ENCODE results near the gene KREMEN1. TPM values are rescaled to one million over a fixed set of nuclear protein-coding genes. Genes with fewer than 3 reads are reported as not detected.
A peak's percentile ranks its signal among the peaks of the same experiment; 100 is the strongest.

The KREMEN1 gene
- polyA plus RNA-seq, 4 donors: 1.1 to 24.6 (median 7.0) TPM

GRCh38 chr22:29146771-29147170 is 73.9 kb downstream of the KREMEN1 start:
- Histone ChIP-seq H3K27ac (ENCODE audit: low read depth in 1 of 3, low read length in 2 of 3) (no peak overlapping the region), H3K4me3 (ENCODE audit: low read depth in 1 of 3, low read length in 3 of 3) (no peak overlapping the region), H3K36me3 (ENCODE audit: control insufficient read depth in 3 of 3, insufficient read depth in 2 of 3, low read depth in 1 of 3, low read length in 3 of 3) (peaks cover 0 to 78% (median 0%) of the 10 kb centered on the region in 3 donors), H3K4me1 (ENCODE audit: control insufficient read depth in 3 of 3, insufficient read depth in 2 of 3, low read depth in 1 of 3, low read length in 2 of 3) (no peaks in the 10 kb centered on the region), H3K9me3 (ENCODE audit: control insufficient read depth in 2 of 2, insufficient read depth in 1 of 2, low read depth in 1 of 2, low read length in 1 of 2) (no peaks in the 10 kb centered on the region), H3K27me3 (ENCODE audit: control insufficient read depth in 3 of 3, insufficient read depth in 3 of 3, low read length in 3 of 3) (no peaks in the 10 kb centered on the region)
- no peak for FAIRE-seq
- 87 to 90% (median 89%) methylated on average over 9 of the region's 9 CpGs for WGBS, 3 donors
- no peak for DNase-seq

GRCh38 chr22:29147331-29147899 is 74.6 kb downstream of the KREMEN1 start:
- DNase-seq (no peak), FAIRE-seq (no peak)
- H3K9me3 ChIP-seq (ENCODE audit: control insufficient read depth in 2 of 2, insufficient read depth in 1 of 2, low read depth in 1 of 2, low read length in 1 of 2): no peaks in the 10 kb centered on the region
- no peak overlapping the region for H3K4me3 ChIP-seq (ENCODE audit: low read depth in 1 of 3, low read length in 3 of 3)
- H3K27ac ChIP-seq (ENCODE audit: low read depth in 1 of 3, low read length in 2 of 3): no peak overlapping the region
- H3K36me3 ChIP-seq (ENCODE audit: control insufficient read depth in 3 of 3, insufficient read depth in 2 of 3, low read depth in 1 of 3, low read length in 3 of 3): peaks cover 0 to 74% (median 0%) of the 10 kb centered on the region in 3 donors
- H3K27me3 ChIP-seq (ENCODE audit: control insufficient read depth in 3 of 3, insufficient read depth in 3 of 3, low read length in 3 of 3): no peaks in the 10 kb centered on the region
- 72 to 87% (median 84%) methylated on average over 9 of the region's 9 CpGs for WGBS, 3 donors
- H3K4me1 ChIP-seq (ENCODE audit: control insufficient read depth in 3 of 3, insufficient read depth in 2 of 3, low read depth in 1 of 3, low read length in 2 of 3): peaks cover 0 to 4% (median 0%) of the 10 kb centered on the region in 3 donors

GRCh38 chr22:29148036-29148435 is 75.2 kb downstream of the KREMEN1 start:
- Histone ChIP-seq H3K9me3 (ENCODE audit: control insufficient read depth in 2 of 2, insufficient read depth in 1 of 2, low read depth in 1 of 2, low read length in 1 of 2) (no peaks in the 10 kb centered on the region), H3K27me3 (ENCODE audit: control insufficient read depth in 3 of 3, insufficient read depth in 3 of 3, low read length in 3 of 3) (no peaks in the 10 kb centered on the region), H3K4me1 (ENCODE audit: control insufficient read depth in 3 of 3, insufficient read depth in 2 of 3, low read depth in 1 of 3, low read length in 2 of 3) (peaks cover 0 to 4% (median 0%) of the 10 kb centered on the region in 3 donors), H3K27ac (ENCODE audit: low read depth in 1 of 3, low read length in 2 of 3) (no peak overlapping the region), H3K4me3 (ENCODE audit: low read depth in 1 of 3, low read length in 3 of 3) (no peak overlapping the region), H3K36me3 (ENCODE audit: control insufficient read depth in 3 of 3, insufficient read depth in 2 of 3, low read depth in 1 of 3, low read length in 3 of 3) (peaks cover 0 to 68% (median 0%) of the 10 kb centered on the region in 3 donors)
- DNase-seq: no peak
- 82 to 90% (median 89%) methylated on average over 6 of the region's 6 CpGs for WGBS, 3 donors
- no peak for FAIRE-seq

- DNase-seq (no peak), FAIRE-seq (no peak)
- H3K27me3 ChIP-seq (ENCODE audit: control insufficient read depth in 3 of 3, insufficient read depth in 3 of 3, low read length in 3 of 3): no peaks in the 10 kb centered on the region
- no peaks in the 10 kb centered on the region for H3K9me3 ChIP-seq (ENCODE audit: control insufficient read depth in 2 of 2, insufficient read depth in 1 of 2, low read depth in 1 of 2, low read length in 1 of 2)
- peaks cover 0 to 62% (median 0%) of the 10 kb centered on the region in 3 donors for H3K36me3 ChIP-seq (ENCODE audit: control insufficient read depth in 3 of 3, insufficient read depth in 2 of 3, low read depth in 1 of 3, low read length in 3 of 3)
- H3K4me3 ChIP-seq (ENCODE audit: low read depth in 1 of 3, low read length in 3 of 3): no peak overlapping the region
- no peak overlapping the region for H3K27ac ChIP-seq (ENCODE audit: low read depth in 1 of 3, low read length in 2 of 3)
- peaks cover 0 to 4% (median 0%) of the 10 kb centered on the region in 3 donors for H3K4me1 ChIP-seq (ENCODE audit: control insufficient read depth in 3 of 3, insufficient read depth in 2 of 3, low read depth in 1 of 3, low read length in 2 of 3)
- 90 to 99% (median 91%) methylated on average over 9 to 10 of the region's 10 CpGs for WGBS, 3 donors
Observed at GRCh38 chr22:29148826-29149225, 76.0 kb downstream of the KREMEN1 start.

- DNase-seq (no peak), FAIRE-seq (no peak)
- WGBS, 3 donors: 75 to 89% (median 86%) methylated on average over 16 of the region's 16 CpGs
- H3K4me1 ChIP-seq (ENCODE audit: control insufficient read depth in 3 of 3, insufficient read depth in 2 of 3, low read depth in 1 of 3, low read length in 2 of 3): peaks cover 0 to 4% (median 0%) of the 10 kb centered on the region in 3 donors
- no peaks in the 10 kb centered on the region for H3K27me3 ChIP-seq (ENCODE audit: control insufficient read depth in 3 of 3, insufficient read depth in 3 of 3, low read length in 3 of 3)
- no peak overlapping the region for H3K4me3 ChIP-seq (ENCODE audit: low read depth in 1 of 3, low read length in 3 of 3)
- H3K27ac ChIP-seq (ENCODE audit: low read depth in 1 of 3, low read length in 2 of 3): peak overlapping the region in 2 of 3 donors; percentile 22 to 24
- H3K36me3 ChIP-seq (ENCODE audit: control insufficient read depth in 3 of 3, insufficient read depth in 2 of 3, low read depth in 1 of 3, low read length in 3 of 3): peaks cover 0 to 50% (median 0%) of the 10 kb centered on the region in 3 donors
- no peaks in the 10 kb centered on the region for H3K9me3 ChIP-seq (ENCODE audit: control insufficient read depth in 2 of 2, insufficient read depth in 1 of 2, low read depth in 1 of 2, low read length in 1 of 2)
Observed at GRCh38 chr22:29149841-29150555, 77.2 kb downstream of the KREMEN1 start.

GRCh38 chr22:29150701-29151100 is 77.9 kb downstream of the KREMEN1 start:
- DNase-seq: no peak
- H3K36me3 ChIP-seq (ENCODE audit: control insufficient read depth in 3 of 3, insufficient read depth in 2 of 3, low read depth in 1 of 3, low read length in 3 of 3): peaks cover 0 to 46% (median 0%) of the 10 kb centered on the region in 3 donors
- peak overlapping the region in 1 of 3 donors; percentile 17 for H3K27ac ChIP-seq (ENCODE audit: low read depth in 1 of 3, low read length in 2 of 3)
- H3K27me3 ChIP-seq (ENCODE audit: control insufficient read depth in 3 of 3, insufficient read depth in 3 of 3, low read length in 3 of 3): no peaks in the 10 kb centered on the region
- FAIRE-seq: no peak
- H3K4me3 ChIP-seq (ENCODE audit: low read depth in 1 of 3, low read length in 3 of 3): no peak overlapping the region
- H3K9me3 ChIP-seq (ENCODE audit: control insufficient read depth in 2 of 2, insufficient read depth in 1 of 2, low read depth in 1 of 2, low read length in 1 of 2): no peaks in the 10 kb centered on the region
- WGBS, 3 donors: 92 to 95% (median 93%) methylated on average over 9 of the region's 9 CpGs
- H3K4me1 ChIP-seq (ENCODE audit: control insufficient read depth in 3 of 3, insufficient read depth in 2 of 3, low read depth in 1 of 3, low read length in 2 of 3): peaks cover 0 to 4% (median 0%) of the 10 kb centered on the region in 3 donors

- H3K9me3 ChIP-seq (ENCODE audit: control insufficient read depth in 2 of 2, insufficient read depth in 1 of 2, low read depth in 1 of 2, low read length in 1 of 2): no peaks in the 10 kb centered on the region
- FAIRE-seq: no peak
- no peak for DNase-seq
- H3K4me1 ChIP-seq (ENCODE audit: control insufficient read depth in 3 of 3, insufficient read depth in 2 of 3, low read depth in 1 of 3, low read length in 2 of 3): peaks cover 0 to 4% (median 0%) of the 10 kb centered on the region in 3 donors
- no peak overlapping the region for H3K27ac ChIP-seq (ENCODE audit: low read depth in 1 of 3, low read length in 2 of 3)
- 90 to 96% (median 90%) methylated on average over 7 of the region's 7 CpGs for WGBS, 3 donors
- H3K27me3 ChIP-seq (ENCODE audit: control insufficient read depth in 3 of 3, insufficient read depth in 3 of 3, low read length in 3 of 3): no peaks in the 10 kb centered on the region
- H3K4me3 ChIP-seq (ENCODE audit: low read depth in 1 of 3, low read length in 3 of 3): no peak overlapping the region
- H3K36me3 ChIP-seq (ENCODE audit: control insufficient read depth in 3 of 3, insufficient read depth in 2 of 3, low read depth in 1 of 3, low read length in 3 of 3): peaks cover 0 to 39% (median 0%) of the 10 kb centered on the region in 3 donors
Observed at GRCh38 chr22:29151316-29151715, 78.5 kb downstream of the KREMEN1 start.

GRCh38 chr22:29152045-29152953 is 79.5 kb downstream of the KREMEN1 start:
- DNase-seq (no peak), FAIRE-seq (no peak)
- 43 to 67% (median 67%) methylated on average over 13 of the region's 13 CpGs for WGBS, 3 donors

More at GRCh38 chr22:29152045-29152953, 79.5 kb downstream of the KREMEN1 start:
- Histone ChIP-seq H3K4me3 (ENCODE audit: low read depth in 1 of 3, low read length in 3 of 3) (no peak overlapping the region), H3K9me3 (ENCODE audit: control insufficient read depth in 2 of 2, insufficient read depth in 1 of 2, low read depth in 1 of 2, low read length in 1 of 2) (no peaks in the 10 kb centered on the region), H3K36me3 (ENCODE audit: control insufficient read depth in 3 of 3, insufficient read depth in 2 of 3, low read depth in 1 of 3, low read length in 3 of 3) (peaks cover 0 to 31% (median 0%) of the 10 kb centered on the region in 3 donors), H3K27ac (ENCODE audit: low read depth in 1 of 3, low read length in 2 of 3) (peak overlapping the region in 2 of 3 donors; percentile 61 to 79), H3K4me1 (ENCODE audit: control insufficient read depth in 3 of 3, insufficient read depth in 2 of 3, low read depth in 1 of 3, low read length in 2 of 3) (peaks cover 0 to 4% (median 0%) of the 10 kb centered on the region in 3 donors), H3K27me3 (ENCODE audit: control insufficient read depth in 3 of 3, insufficient read depth in 3 of 3, low read length in 3 of 3) (no peaks in the 10 kb centered on the region)

All from small intestine (tissue), 7 donors.